GM12874 (cell line): ENCODE measurements around the gene CKS2.

Experiments used
- CTCF ChIP-seq: IDR thresholded peaks from 2 replicates; pipeline ENCODE4 v1.5.1; 2011; ENCODE audit warnings: low read depth, mild to moderate bottlenecking, control low read depth, low read length, moderate library complexity; ENCODE audit not compliant: insufficient read depth

Gene CKS2

DNA sequence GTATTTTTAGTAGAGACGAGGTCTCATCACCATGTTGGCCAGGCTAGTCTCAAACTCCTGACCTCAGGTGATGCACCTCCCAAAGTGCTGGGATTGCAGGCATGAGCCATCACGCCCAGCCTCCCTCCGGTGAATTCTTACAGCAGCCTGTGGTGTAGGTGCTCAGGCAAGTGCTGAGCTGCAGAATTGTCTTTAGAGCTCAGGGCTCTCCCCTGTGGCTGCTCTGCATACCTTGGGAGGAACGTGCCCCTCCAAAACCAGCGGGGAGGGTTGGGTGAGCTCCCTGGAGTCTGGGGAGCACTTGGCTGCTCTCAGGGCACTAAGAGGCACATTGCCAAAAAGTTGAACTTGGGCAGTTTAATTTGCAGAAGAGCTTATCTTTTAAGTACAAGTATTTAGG lies 36.7 kb downstream of the CKS2 start:
- no peak for TF ChIP-seq CTCF

DNA sequence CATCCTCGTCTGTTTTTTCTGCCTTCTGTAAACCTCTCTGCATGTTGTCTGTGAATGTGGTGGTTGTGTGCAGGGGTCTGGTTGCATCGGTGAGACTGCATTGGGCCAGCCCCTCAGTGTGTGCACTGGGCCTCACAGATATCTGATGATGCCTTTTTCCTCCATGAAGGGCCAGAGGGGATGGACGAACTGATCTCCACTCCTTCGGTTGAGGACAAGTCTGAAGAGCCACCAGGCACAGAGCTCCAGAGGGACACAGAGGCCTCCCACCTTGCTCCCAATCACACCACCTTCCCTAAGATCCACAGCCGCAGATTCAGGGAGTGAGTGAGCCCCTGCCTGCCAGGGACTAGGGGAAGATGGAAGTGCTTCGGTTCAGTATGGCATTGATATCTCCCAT lies 38.6 kb downstream of the CKS2 start:
- no peak for TF ChIP-seq CTCF

DNA sequence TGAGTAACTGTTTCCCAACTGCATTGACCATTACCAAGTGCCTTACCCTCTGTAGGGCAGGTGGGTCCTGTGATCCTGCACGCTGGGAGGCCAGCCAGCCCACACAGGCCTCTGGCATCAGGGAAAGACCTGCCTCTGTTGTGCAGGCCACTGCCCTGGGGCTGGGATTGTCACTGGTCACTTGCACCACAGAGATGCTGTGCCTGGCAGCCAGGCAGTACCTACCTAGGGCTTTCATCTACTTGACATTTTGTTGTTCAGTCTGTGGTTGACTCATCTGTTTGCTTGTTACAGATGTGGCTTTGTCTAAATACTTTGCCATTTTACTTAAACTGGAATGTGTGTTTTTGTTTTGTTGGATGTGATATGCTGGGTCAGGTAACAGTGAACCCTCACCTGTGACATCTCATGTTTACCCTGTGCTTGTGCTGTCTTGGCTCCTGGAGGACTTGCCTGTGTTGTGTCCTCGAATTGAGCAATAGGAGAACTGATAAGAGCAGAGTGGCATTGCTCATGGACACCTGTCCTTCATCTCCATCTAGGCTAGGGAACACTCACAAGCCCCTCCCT lies 40.1 kb downstream of the CKS2 start:
- TF ChIP-seq CTCF = no peak

DNA sequence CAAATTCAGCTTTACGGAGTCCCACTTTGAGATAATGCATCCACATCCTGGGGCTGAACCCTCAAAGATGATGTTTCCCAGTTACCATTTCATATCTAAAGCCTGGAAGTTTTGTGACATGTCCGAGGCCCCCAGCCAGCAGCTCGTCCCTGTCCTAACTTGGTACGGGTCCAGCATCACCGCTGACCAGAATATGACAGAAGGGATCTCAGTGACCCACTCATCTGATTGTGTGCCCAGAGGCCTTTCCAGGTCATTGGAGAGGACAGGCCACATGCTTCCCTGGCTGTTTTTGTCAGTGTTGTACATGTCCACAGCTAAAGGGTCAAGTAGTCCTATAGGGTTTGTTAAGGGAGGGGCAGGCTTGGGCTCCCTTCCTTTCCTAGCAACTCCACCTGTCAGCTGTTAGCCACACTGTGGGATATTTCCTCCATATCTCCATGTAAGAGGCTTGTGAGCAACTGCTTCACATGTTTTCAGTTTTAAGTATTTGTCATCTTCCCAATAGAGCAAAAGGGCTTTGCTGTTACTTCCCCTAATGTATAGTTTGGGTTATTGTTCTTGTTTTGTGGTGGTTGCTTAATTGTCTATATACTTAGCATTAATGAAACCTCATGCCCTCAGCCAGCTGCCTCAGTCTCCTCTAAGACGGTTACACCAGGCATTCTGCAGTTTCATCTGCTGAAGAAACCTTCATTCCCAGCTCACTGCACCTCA lies 40.7 kb downstream of the CKS2 start:
- no peak for TF ChIP-seq CTCF

- no peak for TF ChIP-seq CTCF
These were observed 41.5 kb downstream of the CKS2 start for GRCh38 chr9:89352451-89352850.

DNA sequence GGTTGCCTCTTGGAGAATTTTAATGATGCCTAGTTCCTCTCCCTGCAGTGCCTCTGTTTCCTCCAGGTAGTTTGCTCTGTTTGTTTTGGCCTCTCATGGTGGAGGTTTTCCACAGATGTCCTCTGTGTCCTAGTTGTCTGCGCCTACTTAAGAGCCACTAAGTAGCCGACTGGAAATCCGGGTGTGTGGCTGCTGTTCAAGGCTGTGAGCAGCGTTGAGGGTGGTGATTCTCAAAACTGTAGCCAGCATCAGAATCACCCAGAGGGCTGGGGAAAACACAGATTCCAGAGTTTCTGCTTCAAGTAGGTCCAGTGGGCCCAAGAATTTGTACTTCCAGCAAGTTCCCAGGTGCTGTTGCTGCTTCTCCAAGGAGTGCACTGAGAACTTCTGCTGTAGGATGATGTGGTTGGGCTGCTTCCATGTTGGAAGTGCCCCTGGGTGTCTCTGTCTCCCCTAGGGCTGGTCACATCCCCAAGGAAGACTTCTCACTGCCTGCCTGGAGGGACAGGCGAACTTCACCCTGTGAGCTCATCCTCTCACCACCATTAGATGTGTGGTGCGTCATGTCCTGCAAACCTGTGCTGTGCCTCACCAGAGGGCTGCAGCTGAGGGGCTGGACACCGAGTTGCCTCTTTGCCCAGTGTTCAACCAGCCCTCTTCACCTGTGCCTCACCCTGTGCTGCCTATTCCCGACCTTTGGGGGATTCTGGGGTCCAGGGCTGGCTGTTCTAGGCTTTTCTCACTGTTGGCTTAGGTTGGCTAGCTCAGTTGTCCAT lies 42.1 kb downstream of the CKS2 start:
- no peak for TF ChIP-seq CTCF

- no peak for TF ChIP-seq CTCF
These were observed 43.0 kb downstream of the CKS2 start for GRCh38 chr9:89353989-89354388.
